ENCODE data around the gene MDK. TPM values are rescaled to one million over a fixed set of nuclear protein-coding genes. Genes with fewer than 3 reads are reported as not detected.
A peak's percentile ranks its signal among the peaks of the same experiment; 100 is the strongest.

Gene MDK
- total and polyA plus RNA-seq, 2 of the 13 experiments (the other 11 are each of a cell fraction or from before 2014, with no cell fraction given) = 312 to 407 TPM

DNA sequence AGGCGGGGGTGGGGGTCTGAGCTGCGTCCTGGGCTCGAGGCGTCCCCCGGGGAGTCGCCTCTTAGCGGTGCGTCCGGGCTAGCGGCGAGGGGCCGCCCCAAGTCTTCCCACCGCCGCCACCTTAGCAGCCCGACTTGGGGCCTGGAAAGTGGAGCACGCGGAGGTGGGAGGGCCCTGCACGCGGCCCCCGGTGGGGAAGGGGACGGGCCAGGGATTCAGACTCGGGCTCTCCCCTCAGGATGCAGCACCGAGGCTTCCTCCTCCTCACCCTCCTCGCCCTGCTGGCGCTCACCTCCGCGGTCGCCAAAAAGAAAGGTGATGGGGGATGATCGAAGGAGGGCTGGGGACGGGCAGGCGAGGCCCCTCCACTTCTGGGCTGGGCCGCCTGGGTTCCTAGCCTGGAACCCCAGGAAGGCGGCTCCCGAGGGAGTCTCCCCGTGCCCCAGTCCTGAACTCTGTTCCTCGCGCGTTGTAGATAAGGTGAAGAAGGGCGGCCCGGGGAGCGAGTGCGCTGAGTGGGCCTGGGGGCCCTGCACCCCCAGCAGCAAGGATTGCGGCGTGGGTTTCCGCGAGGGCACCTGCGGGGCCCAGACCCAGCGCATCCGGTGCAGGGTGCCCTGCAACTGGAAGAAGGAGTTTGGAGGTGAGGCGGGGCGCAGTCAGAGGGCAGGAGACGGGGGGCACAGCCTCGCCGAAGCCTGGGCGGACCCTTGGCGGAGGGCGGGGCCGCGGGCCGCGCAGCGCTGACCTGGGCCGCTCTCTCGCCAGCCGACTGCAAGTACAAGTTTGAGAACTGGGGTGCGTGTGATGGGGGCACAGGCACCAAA, 563 bp downstream of the MDK start (continued):
- no peak for TF ChIP-seq REPIN1 (CRISPR knock-in tag; IDR thresholded peaks at IDR 0.05; ENCODE audit: borderline replicate concordance, low read depth)
- TF ChIP-seq TAF15 (IDR thresholded peaks at IDR 0.05; ENCODE audit: low read depth, low read length, poor library complexity, severe bottlenecking) = no peak
- no peak for TF ChIP-seq NBN (conservative IDR thresholded peaks at IDR 0.05)
- peak; percentile 29; the same call in 1 of the 2 replicates for TF ChIP-seq ZNF790 (CRISPR knock-in tag; IDR thresholded peaks at IDR 0.05; ENCODE audit: borderline replicate concordance)
- 0 out of 2 replicates have a peak, but pooled peaks have one; percentile 21 for TF ChIP-seq ZNF800 (CRISPR knock-in tag; IDR thresholded peaks at IDR 0.05)
- peak; percentile 42 for TF ChIP-seq PTBP1 (IDR thresholded peaks at IDR 0.05; ENCODE audit: low read depth, low read length, poor library complexity, severe bottlenecking)
- TF ChIP-seq EP300 (IDR thresholded peaks at IDR 0.05; ENCODE audit: low read depth in 2 of 2, low read length in 2 of 2) = no peak
- no peak for TF ChIP-seq EP300 (CRISPR knock-in tag; IDR thresholded peaks at IDR 0.05; ENCODE audit: borderline replicate concordance)
- TF ChIP-seq ZBTB43 (CRISPR knock-in tag; conservative IDR thresholded peaks at IDR 0.05) = no peak
- TF ChIP-seq GABPB1 (CRISPR knock-in tag; IDR thresholded peaks at IDR 0.05) = peak; percentile 52
- TF ChIP-seq, protein P1, sequence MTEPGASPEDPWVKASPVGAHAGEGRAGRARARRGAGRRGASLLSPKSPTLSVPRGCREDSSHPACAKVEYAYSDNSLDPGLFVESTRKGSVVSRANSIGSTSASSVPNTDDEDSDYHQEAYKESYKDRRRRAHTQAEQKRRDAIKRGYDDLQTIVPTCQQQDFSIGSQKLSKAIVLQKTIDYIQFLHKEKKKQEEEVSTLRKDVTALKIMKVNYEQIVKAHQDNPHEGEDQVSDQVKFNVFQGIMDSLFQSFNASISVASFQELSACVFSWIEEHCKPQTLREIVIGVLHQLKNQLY (CRISPR knock-in tag; IDR thresholded peaks at IDR 0.05) = no peak
- TF ChIP-seq RFX1 (IDR thresholded peaks at IDR 0.05) = no peak
- TF ChIP-seq, protein P2, sequence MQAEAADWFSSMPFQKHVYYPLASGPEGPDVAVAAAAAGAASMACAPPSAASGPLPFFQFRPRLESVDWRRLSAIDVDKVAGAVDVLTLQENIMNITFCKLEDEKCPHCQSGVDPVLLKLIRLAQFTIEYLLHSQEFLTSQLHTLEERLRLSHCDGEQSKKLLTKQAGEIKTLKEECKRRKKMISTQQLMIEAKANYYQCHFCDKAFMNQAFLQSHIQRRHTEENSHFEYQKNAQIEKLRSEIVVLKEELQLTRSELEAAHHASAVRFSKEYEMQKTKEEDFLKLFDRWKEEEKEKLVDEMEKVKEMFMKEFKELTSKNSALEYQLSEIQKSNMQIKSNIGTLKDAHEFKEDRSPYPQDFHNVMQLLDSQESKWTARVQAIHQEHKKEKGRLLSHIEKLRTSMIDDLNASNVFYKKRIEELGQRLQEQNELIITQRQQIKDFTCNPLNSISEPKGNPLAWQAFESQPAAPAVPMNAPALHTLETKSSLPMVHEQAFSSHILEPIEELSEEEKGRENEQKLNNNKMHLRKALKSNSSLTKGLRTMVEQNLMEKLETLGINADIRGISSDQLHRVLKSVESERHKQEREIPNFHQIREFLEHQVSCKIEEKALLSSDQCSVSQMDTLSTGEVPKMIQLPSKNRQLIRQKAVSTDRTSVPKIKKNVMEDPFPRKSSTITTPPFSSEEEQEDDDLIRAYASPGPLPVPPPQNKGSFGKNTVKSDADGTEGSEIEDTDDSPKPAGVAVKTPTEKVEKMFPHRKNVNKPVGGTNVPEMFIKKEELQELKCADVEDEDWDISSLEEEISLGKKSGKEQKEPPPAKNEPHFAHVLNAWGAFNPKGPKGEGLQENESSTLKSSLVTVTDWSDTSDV (CRISPR knock-in tag; IDR thresholded peaks at IDR 0.05) = no peak
- no peak for TF ChIP-seq ZNF354B (CRISPR knock-in tag; IDR thresholded peaks at IDR 0.05)
- no peak for TF ChIP-seq CBX5 (CRISPR knock-in tag; IDR thresholded peaks at IDR 0.05; ENCODE audit: borderline replicate concordance)
- TF ChIP-seq SNRNP70 (IDR thresholded peaks at IDR 0.05; ENCODE audit: low read depth, low read length) = no peak
- TF ChIP-seq, protein P3, sequence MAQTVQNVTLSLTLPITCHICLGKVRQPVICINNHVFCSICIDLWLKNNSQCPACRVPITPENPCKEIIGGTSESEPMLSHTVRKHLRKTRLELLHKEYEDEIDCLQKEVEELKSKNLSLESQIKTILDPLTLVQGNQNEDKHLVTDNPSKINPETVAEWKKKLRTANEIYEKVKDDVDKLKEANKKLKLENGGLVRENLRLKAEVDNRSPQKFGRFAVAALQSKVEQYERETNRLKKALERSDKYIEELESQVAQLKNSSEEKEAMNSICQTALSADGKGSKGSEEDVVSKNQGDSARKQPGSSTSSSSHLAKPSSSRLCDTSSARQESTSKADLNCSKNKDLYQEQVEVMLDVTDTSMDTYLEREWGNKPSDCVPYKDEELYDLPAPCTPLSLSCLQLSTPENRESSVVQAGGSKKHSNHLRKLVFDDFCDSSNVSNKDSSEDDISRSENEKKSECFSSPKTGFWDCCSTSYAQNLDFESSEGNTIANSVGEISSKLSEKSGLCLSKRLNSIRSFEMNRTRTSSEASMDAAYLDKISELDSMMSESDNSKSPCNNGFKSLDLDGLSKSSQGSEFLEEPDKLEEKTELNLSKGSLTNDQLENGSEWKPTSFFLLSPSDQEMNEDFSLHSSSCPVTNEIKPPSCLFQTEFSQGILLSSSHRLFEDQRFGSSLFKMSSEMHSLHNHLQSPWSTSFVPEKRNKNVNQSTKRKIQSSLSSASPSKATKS (CRISPR knock-in tag; IDR thresholded peaks at IDR 0.05) = no peak
- TF ChIP-seq RBAK (CRISPR knock-in tag; IDR thresholded peaks at IDR 0.05) = no peak
- TF ChIP-seq, protein P4, sequence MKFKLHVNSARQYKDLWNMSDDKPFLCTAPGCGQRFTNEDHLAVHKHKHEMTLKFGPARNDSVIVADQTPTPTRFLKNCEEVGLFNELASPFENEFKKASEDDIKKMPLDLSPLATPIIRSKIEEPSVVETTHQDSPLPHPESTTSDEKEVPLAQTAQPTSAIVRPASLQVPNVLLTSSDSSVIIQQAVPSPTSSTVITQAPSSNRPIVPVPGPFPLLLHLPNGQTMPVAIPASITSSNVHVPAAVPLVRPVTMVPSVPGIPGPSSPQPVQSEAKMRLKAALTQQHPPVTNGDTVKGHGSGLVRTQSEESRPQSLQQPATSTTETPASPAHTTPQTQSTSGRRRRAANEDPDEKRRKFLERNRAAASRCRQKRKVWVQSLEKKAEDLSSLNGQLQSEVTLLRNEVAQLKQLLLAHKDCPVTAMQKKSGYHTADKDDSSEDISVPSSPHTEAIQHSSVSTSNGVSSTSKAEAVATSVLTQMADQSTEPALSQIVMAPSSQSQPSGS (CRISPR knock-in tag; IDR thresholded peaks at IDR 0.05) = no peak

All from HepG2 (cell line).